HepG2 (cell line): ENCODE measurements around the gene HAND1.

Source experiments
- EZH2 ChIP-seq: conservative IDR thresholded peaks from 2 replicates; pipeline ENCODE4 v1.6.1; 2012; ENCODE audit warnings: mild to moderate bottlenecking, low read depth, low read length, moderate library complexity
- MTA3 ChIP-seq: sonication (generic); formaldehyde crosslinking; IDR thresholded peaks from 2 replicates; pipeline ENCODE4 v1.4.0; 2020; ENCODE audit warnings: missing genetic modification reagents
- POLR2A ChIP-seq, 2 experiments: IDR thresholded peaks; 2 replicates each; pipeline ENCODE4 v1.6.1; 2011; ENCODE audit warnings: low read depth in 2 of 2, low read length in 2 of 2, mild to moderate bottlenecking in 1 of 2, moderate library complexity in 1 of 2; ENCODE audit not compliant: insufficient read depth in 1 of 2
- PRDM15 ChIP-seq: sonication (generic); formaldehyde crosslinking; IDR thresholded peaks from 2 replicates; pipeline ENCODE4 v1.4.0; 2020; ENCODE audit warnings: missing genetic modification reagents
- ZFP41 ChIP-seq: sonication (generic); formaldehyde crosslinking; IDR thresholded peaks from 2 replicates; pipeline ENCODE4 v1.4.0; 2020; ENCODE audit warnings: mild to moderate bottlenecking, missing genetic modification reagents, borderline replicate concordance
- ZNF207 ChIP-seq: fragments of 450-650 bp; IDR thresholded peaks from 2 replicates; pipeline ENCODE4 v1.6.1; 2016; ENCODE audit warnings: antibody characterized with exemption, borderline replicate concordance
- ZNF768 ChIP-seq: sonication (generic); formaldehyde crosslinking; IDR thresholded peaks from 2 replicates; pipeline ENCODE4 v1.4.0; 2020; ENCODE audit warnings: missing genetic modification reagents
- TF ChIP-seq, protein P1 (sequence below): IDR thresholded peaks from 2 replicates; pipeline ENCODE4 v1.6.1; 2016; ENCODE audit warnings: low read depth
- TF ChIP-seq, protein P2 (sequence below): sonication (generic); formaldehyde crosslinking; IDR thresholded peaks from 2 replicates; pipeline ENCODE4 v1.4.0; 2020; ENCODE audit warnings: missing genetic modification reagents, mild to moderate bottlenecking, borderline replicate concordance

DNA sequence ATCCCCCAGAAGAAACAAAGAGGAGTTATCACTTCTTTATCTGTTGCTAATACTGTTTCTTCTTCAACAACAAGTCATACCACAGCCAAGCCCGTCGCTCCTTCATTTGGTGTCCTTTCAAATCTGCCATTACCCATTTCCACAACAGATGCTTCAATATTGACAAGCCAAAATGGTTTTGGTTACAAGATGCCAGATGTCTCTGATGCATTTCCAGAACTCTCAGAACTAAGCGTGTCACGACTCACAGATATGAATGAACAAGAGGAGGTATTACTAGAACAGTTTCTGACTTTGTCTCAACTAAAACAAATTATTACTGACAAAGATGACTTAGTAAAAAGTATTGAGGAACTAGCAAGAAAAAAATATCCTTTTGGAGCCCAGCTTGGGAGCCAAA, 16.0 kb upstream of the HAND1 start:
- no peak for TF ChIP-seq ZFP41 (CRISPR knock-in tag)
- TF ChIP-seq, protein P1, sequence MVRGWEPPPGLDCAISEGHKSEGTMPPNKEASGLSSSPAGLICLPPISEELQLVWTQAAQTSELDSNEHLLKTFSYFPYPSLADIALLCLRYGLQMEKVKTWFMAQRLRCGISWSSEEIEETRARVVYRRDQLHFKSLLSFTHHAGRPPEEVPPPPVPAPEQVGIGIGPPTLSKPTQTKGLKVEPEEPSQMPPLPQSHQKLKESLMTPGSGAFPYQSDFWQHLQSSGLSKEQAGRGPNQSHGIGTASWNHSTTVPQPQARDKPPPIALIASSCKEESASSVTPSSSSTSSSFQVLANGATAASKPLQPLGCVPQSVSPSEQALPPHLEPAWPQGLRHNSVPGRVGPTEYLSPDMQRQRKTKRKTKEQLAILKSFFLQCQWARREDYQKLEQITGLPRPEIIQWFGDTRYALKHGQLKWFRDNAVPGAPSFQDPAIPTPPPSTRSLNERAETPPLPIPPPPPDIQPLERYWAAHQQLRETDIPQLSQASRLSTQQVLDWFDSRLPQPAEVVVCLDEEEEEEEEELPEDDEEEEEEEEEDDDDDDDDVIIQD (CRISPR knock-in tag) = no peak
- no peak for TF ChIP-seq PRDM15
- TF ChIP-seq ZNF207 = no peak
- no peak for TF ChIP-seq ZNF768 (CRISPR knock-in tag)
- no peak for TF ChIP-seq EZH2
- no peak for TF ChIP-seq POLR2A (IDR thresholded peaks at IDR 0.05; ENCODE audit: insufficient read depth in 1 of 2, low read depth in 2 of 2, low read length in 2 of 2)
- TF ChIP-seq, protein P2, sequence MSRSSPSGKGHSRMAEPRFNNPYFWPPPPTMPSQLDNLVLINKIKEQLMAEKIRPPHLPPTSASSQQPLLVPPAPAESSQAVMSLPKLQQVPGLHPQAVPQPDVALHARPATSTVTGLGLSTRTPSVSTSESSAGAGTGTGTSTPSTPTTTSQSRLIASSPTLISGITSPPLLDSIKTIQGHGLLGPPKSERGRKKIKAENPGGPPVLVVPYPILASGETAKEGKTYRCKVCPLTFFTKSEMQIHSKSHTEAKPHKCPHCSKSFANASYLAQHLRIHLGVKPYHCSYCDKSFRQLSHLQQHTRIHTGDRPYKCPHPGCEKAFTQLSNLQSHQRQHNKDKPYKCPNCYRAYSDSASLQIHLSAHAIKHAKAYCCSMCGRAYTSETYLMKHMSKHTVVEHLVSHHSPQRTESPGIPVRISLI (CRISPR knock-in tag) = no peak
- no peak for TF ChIP-seq MTA3 (CRISPR knock-in tag)
